NCI-H2081 (cell line): Measurements from ENCODE around the gene ZNF311.
"Not testable (repeated sequence)": the region's sequence is repeated elsewhere in the genome, so short reads cannot be mapped to it uniquely, and the experiment has no call there.

ENCODE experiments used
- DNase-seq, 2 experiments: peaks; one replicate each; lab custom pipeline; 2025; lab: John Stamatoyannopoulos, UW

Gene ZNF311

GRCh38 chr6:28982476-28983266, 22.4 kb downstream of the ZNF311 start:
- DNase-seq = no peak

GRCh38 chr6:28981833-28982475, 23.2 kb downstream of the ZNF311 start:
- DNase-seq = peak; percentile 76 to 79

- DNase-seq = peak; percentile 65 to 69
Observed at GRCh38 chr6:28981431-28981832, 23.7 kb downstream of the ZNF311 start.

- DNase-seq = peak; percentile 41 to 66
Observed at GRCh38 chr6:28980852-28981430, 24.2 kb downstream of the ZNF311 start.

GRCh38 chr6:28980137-28980851, 24.8 kb downstream of the ZNF311 start:
- no peak for DNase-seq

- DNase-seq = no peak
Observed at GRCh38 chr6:28979679-28980078, 25.4 kb downstream of the ZNF311 start.

- no peak for DNase-seq
Observed at GRCh38 chr6:28978959-28979561, 26.1 kb downstream of the ZNF311 start.

GRCh38 chr6:28978133-28978491, 27.0 kb downstream of the ZNF311 start:
- DNase-seq = no peak

GRCh38 chr6:28977341-28978132, 27.6 kb downstream of the ZNF311 start:
- DNase-seq = no peak

GRCh38 chr6:28976677-28977076, 28.4 kb downstream of the ZNF311 start:
- no peak for DNase-seq

GRCh38 chr6:28974505-28974904, 30.6 kb downstream of the ZNF311 start:
- no peak for DNase-seq

- DNase-seq = not testable (repeated sequence)
Observed at GRCh38 chr6:28970056-28970455, 35.1 kb downstream of the ZNF311 start.

GRCh38 chr6:28969129-28969528, 36.0 kb downstream of the ZNF311 start:
- DNase-seq = no peak

- DNase-seq = no peak
Observed at GRCh38 chr6:28968476-28968875, 36.6 kb downstream of the ZNF311 start.

- DNase-seq = no peak
Observed at GRCh38 chr6:28965706-28966105, 39.4 kb downstream of the ZNF311 start.

GRCh38 chr6:28960846-28961500, 44.1 kb downstream of the ZNF311 start:
- no peak for DNase-seq

GRCh38 chr6:28958561-28959243, 46.4 kb downstream of the ZNF311 start:
- DNase-seq = not testable (repeated sequence)

GRCh38 chr6:28957795-28958314, 47.3 kb downstream of the ZNF311 start:
- not testable (repeated sequence) for DNase-seq

- no peak for DNase-seq
Observed at GRCh38 chr6:28956331-28956730, 48.8 kb downstream of the ZNF311 start.
